ENCODE measurements around the gene TOP2A. TPM values are rescaled to one million over a fixed set of nuclear protein-coding genes. Genes with fewer than 3 reads are reported as not detected.

TOP2A gene
- total RNA-seq, 1 experiment from 2014 or later, result 199 TPM

DNA sequence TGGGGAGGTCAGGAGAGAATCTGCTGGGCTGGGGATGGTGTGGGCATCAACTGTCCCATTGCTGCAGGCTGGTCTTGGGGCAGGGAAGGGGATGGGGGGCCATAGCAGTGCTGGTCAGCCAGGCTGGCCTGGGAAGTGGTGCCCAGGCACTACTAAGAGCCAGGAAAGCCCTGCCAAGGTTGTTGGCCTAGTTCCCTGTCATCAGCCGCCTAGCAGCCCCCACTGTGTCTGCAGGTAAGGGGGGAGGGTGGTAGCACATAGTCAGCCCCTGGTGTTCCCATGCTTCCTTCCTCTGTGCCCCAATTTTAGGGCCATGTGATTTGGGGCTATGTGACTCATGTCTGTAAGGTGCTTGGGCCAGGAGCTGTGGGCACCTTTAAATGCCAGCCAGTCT lies 70.9 kb downstream of the TOP2A start:
- peaks cover 7% of the 10 kb centered on the region; the same call in 1 of the 2 replicates for H3K79me2 ChIP-seq (ENCODE audit: low read length)
- H4K20me1 ChIP-seq (ENCODE audit: insufficient read depth, low read depth, low read length), result peaks cover 22% of the 10 kb centered on the region; the same call in 1 of the 2 replicates

GRCh38 chr17:40345994-40346764 lies 71.5 kb downstream of the TOP2A start:
- Histone ChIP-seq H3K9me2 (replicated peaks; ENCODE audit: insufficient read depth, low read length) (no peaks in the 10 kb centered on the region), H2AFZ (ENCODE audit: low read length) (no peak overlapping the region), H3K79me2 (ENCODE audit: low read length) (peaks cover 7% of the 10 kb centered on the region; the same call in 1 of the 2 replicates), H3K27ac (ENCODE audit: low read length) (no peak overlapping the region), H3K9me3 (ENCODE audit: low read length) (no peaks in the 10 kb centered on the region), H3K4me1 (ENCODE audit: low read length) (peaks cover 50% of the 10 kb centered on the region), H3K36me3 (ENCODE audit: insufficient read depth, low read length) (no peaks in the 10 kb centered on the region), H3K4me2 (ENCODE audit: low read depth, low read length, poor library complexity, severe bottlenecking) (no peak overlapping the region), H3K9ac (ENCODE audit: low read length) (no peak overlapping the region), H3K4me3 (ENCODE audit: low read length) (no peak overlapping the region), H3K27me3 (ENCODE audit: low read length) (no peaks in the 10 kb centered on the region), H4K20me1 (ENCODE audit: insufficient read depth, low read depth, low read length) (peaks cover 22% of the 10 kb centered on the region; the same call in 1 of the 2 replicates)
- no peak for DNase-seq

More for the DNA sequence above, 70.9 kb downstream of the TOP2A start:
- Histone ChIP-seq H3K4me3 (ENCODE audit: low read length) (no peak overlapping the region), H3K9ac (ENCODE audit: low read length) (no peak overlapping the region), H3K27me3 (ENCODE audit: low read length) (no peaks in the 10 kb centered on the region), H3K9me3 (ENCODE audit: low read length) (no peaks in the 10 kb centered on the region), H3K4me1 (ENCODE audit: low read length) (peaks cover 44% of the 10 kb centered on the region), H3K4me2 (ENCODE audit: low read depth, low read length, poor library complexity, severe bottlenecking) (no peak overlapping the region), H3K9me2 (replicated peaks; ENCODE audit: insufficient read depth, low read length) (no peaks in the 10 kb centered on the region), H3K36me3 (ENCODE audit: insufficient read depth, low read length) (no peaks in the 10 kb centered on the region), H2AFZ (ENCODE audit: low read length) (no peak overlapping the region), H3K27ac (ENCODE audit: low read length) (no peak overlapping the region)
- DNase-seq, result no peak

- Histone ChIP-seq H3K36me3 (ENCODE audit: insufficient read depth, low read length) (no peaks in the 10 kb centered on the region), H4K20me1 (ENCODE audit: insufficient read depth, low read depth, low read length) (peaks cover 22% of the 10 kb centered on the region; the same call in 1 of the 2 replicates), H3K4me3 (ENCODE audit: low read length) (no peak overlapping the region), H3K9me3 (ENCODE audit: low read length) (no peaks in the 10 kb centered on the region), H3K27me3 (ENCODE audit: low read length) (no peaks in the 10 kb centered on the region), H3K27ac (ENCODE audit: low read length) (no peak overlapping the region), H3K9me2 (replicated peaks; ENCODE audit: insufficient read depth, low read length) (no peaks in the 10 kb centered on the region), H3K4me1 (ENCODE audit: low read length) (peaks cover 58% of the 10 kb centered on the region), H3K9ac (ENCODE audit: low read length) (no peak overlapping the region), H3K79me2 (ENCODE audit: low read length) (peaks cover 7% of the 10 kb centered on the region; the same call in 1 of the 2 replicates), H3K4me2 (ENCODE audit: low read depth, low read length, poor library complexity, severe bottlenecking) (no peak overlapping the region), H2AFZ (ENCODE audit: low read length) (no peak overlapping the region)
- no peak for DNase-seq
Observed at GRCh38 chr17:40345161-40345993, 72.3 kb downstream of the TOP2A start.

- no peak overlapping the region for H3K4me2 ChIP-seq (ENCODE audit: low read depth, low read length, poor library complexity, severe bottlenecking)
- H3K9me3 ChIP-seq (ENCODE audit: low read length), result no peaks in the 10 kb centered on the region
- no peak overlapping the region for H2AFZ ChIP-seq (ENCODE audit: low read length)
- H3K27ac ChIP-seq (ENCODE audit: low read length), result peak overlapping the region; percentile 58
- H3K4me1 ChIP-seq (ENCODE audit: low read length), result peaks cover 60% of the 10 kb centered on the region
- peaks cover 22% of the 10 kb centered on the region; the same call in 1 of the 2 replicates for H4K20me1 ChIP-seq (ENCODE audit: insufficient read depth, low read depth, low read length)
- H3K4me3 ChIP-seq (ENCODE audit: low read length), result no peak overlapping the region
- no peaks in the 10 kb centered on the region for H3K27me3 ChIP-seq (ENCODE audit: low read length)
- H3K36me3 ChIP-seq (ENCODE audit: insufficient read depth, low read length), result no peaks in the 10 kb centered on the region
- no peak for DNase-seq
- H3K9me2 ChIP-seq (replicated peaks; ENCODE audit: insufficient read depth, low read length), result no peaks in the 10 kb centered on the region
- H3K9ac ChIP-seq (ENCODE audit: low read length), result peak overlapping the region; percentile 12; the same call in 1 of the 2 replicates
- peaks cover 7% of the 10 kb centered on the region; the same call in 1 of the 2 replicates for H3K79me2 ChIP-seq (ENCODE audit: low read length)
Observed at GRCh38 chr17:40344421-40345160, 73.1 kb downstream of the TOP2A start.

- Histone ChIP-seq H2AFZ (ENCODE audit: low read length) (no peak overlapping the region), H3K4me3 (ENCODE audit: low read length) (peak overlapping the region; percentile 86; the same call in 1 of the 2 replicates), H3K9me2 (replicated peaks; ENCODE audit: insufficient read depth, low read length) (no peaks in the 10 kb centered on the region), H3K4me2 (ENCODE audit: low read depth, low read length, poor library complexity, severe bottlenecking) (peak overlapping the region; percentile 87), H3K9me3 (ENCODE audit: low read length) (no peaks in the 10 kb centered on the region), H3K4me1 (ENCODE audit: low read length) (peaks cover 60% of the 10 kb centered on the region), H4K20me1 (ENCODE audit: insufficient read depth, low read depth, low read length) (peaks cover 22% of the 10 kb centered on the region; the same call in 1 of the 2 replicates), H3K27me3 (ENCODE audit: low read length) (no peaks in the 10 kb centered on the region), H3K27ac (ENCODE audit: low read length) (peak overlapping the region; percentile 58), H3K9ac (ENCODE audit: low read length) (peak overlapping the region; percentile 76), H3K79me2 (ENCODE audit: low read length) (peaks cover 7% of the 10 kb centered on the region; the same call in 1 of the 2 replicates), H3K36me3 (ENCODE audit: insufficient read depth, low read length) (no peaks in the 10 kb centered on the region)
- DNase-seq, result no peak
Observed at GRCh38 chr17:40343219-40344119, 74.2 kb downstream of the TOP2A start.

DNA sequence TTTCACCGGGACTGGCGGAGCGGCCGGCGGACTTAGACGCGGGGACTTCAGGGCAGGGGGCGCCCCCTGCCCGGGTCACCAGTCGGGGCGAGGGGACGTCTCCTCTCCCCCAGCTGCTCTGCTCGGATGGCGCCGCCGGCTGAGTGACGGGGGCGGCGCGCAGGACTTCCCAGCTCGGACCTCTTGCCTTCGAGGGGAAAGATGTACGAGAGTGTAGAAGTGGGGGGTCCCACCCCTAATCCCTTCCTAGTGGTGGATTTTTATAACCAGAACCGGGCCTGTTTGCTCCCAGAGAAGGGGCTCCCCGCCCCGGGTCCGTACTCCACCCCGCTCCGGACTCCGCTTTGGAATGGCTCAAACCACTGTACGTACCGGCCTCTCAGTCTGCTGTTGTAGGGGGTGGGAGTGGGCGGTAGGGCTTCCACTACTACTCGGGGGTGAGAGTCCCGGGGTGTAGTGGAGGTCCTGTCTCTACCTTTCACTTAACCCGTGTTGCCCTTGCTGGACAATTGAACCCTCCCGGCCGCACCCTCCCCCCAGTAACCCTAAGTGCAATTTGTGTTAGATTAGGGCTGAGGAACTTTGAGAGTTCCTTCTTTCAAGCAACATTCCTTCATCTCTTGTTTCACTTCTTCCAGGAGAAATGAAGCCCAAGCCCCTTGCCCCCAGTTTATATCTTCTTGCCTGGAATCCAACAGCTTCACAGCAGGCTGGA lies 75.0 kb downstream of the TOP2A start:
- Histone ChIP-seq H3K27ac (ENCODE audit: low read length) (peak overlapping the region; percentile 58; the same call in 1 of the 2 replicates), H3K36me3 (ENCODE audit: insufficient read depth, low read length) (no peaks in the 10 kb centered on the region), H3K27me3 (ENCODE audit: low read length) (no peaks in the 10 kb centered on the region), H3K9me2 (replicated peaks; ENCODE audit: insufficient read depth, low read length) (no peaks in the 10 kb centered on the region), H3K4me1 (ENCODE audit: low read length) (peaks cover 66% of the 10 kb centered on the region), H4K20me1 (ENCODE audit: insufficient read depth, low read depth, low read length) (peaks cover 22% of the 10 kb centered on the region; the same call in 1 of the 2 replicates), H3K9me3 (ENCODE audit: low read length) (no peaks in the 10 kb centered on the region), H3K4me2 (ENCODE audit: low read depth, low read length, poor library complexity, severe bottlenecking) (peak overlapping the region; percentile 87), H3K79me2 (ENCODE audit: low read length) (peaks cover 7% of the 10 kb centered on the region; the same call in 1 of the 2 replicates), H3K9ac (ENCODE audit: low read length) (peak overlapping the region; percentile 76), H2AFZ (ENCODE audit: low read length) (no peak overlapping the region), H3K4me3 (ENCODE audit: low read length) (peak overlapping the region; percentile 86)
- no peak for DNase-seq
